Measurements from ENCODE around the gene FLRT2.

GRCh38 chr14:85528080-85528896 lies 1.7 kb upstream of the FLRT2 start:
- TF ChIP-seq CEBPB (IDR thresholded peaks at IDR 0.05) (no peak), TAF1 (IDR thresholded peaks at IDR 0.05; ENCODE audit: low read depth) (no peak), FOXM1 (IDR thresholded peaks at IDR 0.05; ENCODE audit: borderline replicate concordance, low read depth) (no peak), YY1 (IDR thresholded peaks at IDR 0.05; ENCODE audit: low read depth) (no peak)

Measured in Ishikawa (cell line).